Stimulated activated CD4-positive, alpha-beta T cell treated with anti-CD3 and anti-CD28 coated beads, Interleukin-1b, Interleukin-23, amount 100 ng/mL, for 4 hours (primary cell): ENCODE measurements around the gene TMEM26.
"Not testable (repeated sequence)": the region's sequence is repeated elsewhere in the genome, so short reads cannot be mapped to it uniquely, and the experiment has no call there.

Source experiments
- DNase-seq, 2 donors: peaks; one replicate each; pipeline ENCODE4 v3.0.0-alpha.2; 2020; ENCODE audit warnings: low read depth in 2 of 2

The TMEM26 gene

DNA sequence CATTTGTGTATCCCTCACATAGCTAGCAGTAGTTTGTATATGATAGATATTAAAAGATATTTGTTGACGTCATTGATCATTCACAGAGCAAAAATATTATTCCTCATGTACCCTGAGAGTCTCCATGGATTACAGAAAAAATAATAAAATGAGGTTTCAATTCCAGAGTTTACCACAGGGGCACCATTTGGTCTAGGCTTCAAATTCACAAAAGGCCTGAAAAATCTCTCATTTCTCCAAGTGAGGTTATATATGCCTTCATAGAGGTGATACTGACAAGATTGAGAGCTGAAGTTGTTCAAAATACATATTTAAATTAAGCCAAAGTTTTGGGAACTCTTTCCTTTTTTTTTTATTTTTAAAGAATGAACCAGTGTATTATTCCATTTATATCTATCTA lies 52.7 kb downstream of the TMEM26 start:
- no peak for DNase-seq

DNA sequence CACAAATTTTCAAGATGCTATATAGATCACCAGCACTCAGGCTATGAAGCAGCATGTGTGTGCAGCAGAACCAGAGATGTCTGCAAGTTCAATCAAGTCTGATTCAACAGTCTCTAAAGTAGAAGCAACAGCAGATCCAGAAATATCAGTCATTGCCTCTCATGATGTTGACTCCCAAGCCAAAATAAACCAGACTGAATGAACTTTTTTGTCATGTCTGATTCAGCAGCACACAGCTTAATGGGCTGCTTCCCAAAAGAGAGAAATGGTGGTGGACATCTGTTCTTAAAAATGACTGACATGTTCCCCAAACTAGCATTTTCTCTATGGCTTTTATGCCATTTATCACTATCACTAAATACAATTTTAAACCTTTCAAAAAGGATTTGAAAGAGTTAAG lies 53.8 kb downstream of the TMEM26 start:
- DNase-seq, result no peak

- DNase-seq, result no peak
Observed at GRCh38 chr10:61398366-61399129, 54.6 kb downstream of the TMEM26 start.

GRCh38 chr10:61397175-61397986 lies 55.8 kb downstream of the TMEM26 start:
- no peak for DNase-seq

DNA sequence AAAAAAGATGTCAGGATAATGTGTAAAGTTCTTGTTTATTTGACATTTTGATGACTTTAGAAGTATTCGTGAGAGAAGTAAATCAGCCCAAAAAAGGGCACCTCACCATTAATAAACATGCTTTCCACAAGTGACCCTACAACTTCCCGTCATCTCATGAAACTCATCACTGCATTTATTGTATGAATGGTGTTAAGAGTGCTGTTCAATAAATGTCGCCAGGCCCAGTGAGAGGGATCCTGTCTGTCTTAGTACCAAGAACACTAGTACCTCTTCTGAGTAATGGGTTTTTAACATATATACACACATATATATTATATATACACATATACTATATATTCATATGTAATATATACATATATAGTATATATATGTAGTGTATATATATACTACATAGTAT lies 61.9 kb downstream of the TMEM26 start:
- DNase-seq, result no peak

DNA sequence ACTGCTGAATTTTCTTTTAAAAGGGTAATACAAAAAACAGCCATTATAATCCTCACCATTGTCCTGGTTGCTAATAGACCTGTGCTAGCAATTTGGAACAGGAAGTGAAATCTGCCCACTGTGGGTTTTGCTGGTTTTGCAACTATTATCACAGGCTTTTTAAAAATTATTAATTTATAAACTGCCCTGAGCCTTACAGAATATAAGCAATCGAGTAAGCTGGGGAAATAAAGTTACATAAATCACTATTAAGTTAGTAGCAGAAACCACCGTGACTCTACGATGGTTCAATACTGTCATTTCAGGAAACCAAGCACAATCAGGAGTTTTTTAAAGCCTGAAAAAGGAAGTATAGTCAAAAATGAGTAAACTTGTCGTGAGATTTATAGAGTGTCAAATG lies 62.3 kb downstream of the TMEM26 start:
- DNase-seq, result no peak

DNA sequence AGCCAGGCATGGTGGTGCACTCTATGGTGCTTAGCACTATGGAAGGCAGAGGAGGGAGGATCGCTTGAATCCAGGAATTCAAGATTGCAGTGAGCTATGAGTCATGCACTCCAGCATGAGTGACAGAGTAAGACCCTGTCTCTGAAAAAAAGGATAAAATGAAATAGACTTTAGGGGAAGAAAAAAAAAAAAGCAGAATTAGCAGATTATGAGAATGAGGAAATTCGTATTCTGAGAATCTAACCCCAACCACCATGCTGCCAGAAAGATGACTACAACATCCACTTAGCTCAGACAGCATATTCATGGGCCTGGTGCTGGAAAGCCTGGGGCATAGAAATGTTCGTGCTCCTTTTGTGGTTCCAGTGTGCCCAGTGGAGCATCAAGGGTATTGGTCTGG lies 63.3 kb downstream of the TMEM26 start:
- no peak for DNase-seq

- DNase-seq, result not testable (repeated sequence)
Observed at GRCh38 chr10:61388986-61389385, 64.2 kb downstream of the TMEM26 start.

DNA sequence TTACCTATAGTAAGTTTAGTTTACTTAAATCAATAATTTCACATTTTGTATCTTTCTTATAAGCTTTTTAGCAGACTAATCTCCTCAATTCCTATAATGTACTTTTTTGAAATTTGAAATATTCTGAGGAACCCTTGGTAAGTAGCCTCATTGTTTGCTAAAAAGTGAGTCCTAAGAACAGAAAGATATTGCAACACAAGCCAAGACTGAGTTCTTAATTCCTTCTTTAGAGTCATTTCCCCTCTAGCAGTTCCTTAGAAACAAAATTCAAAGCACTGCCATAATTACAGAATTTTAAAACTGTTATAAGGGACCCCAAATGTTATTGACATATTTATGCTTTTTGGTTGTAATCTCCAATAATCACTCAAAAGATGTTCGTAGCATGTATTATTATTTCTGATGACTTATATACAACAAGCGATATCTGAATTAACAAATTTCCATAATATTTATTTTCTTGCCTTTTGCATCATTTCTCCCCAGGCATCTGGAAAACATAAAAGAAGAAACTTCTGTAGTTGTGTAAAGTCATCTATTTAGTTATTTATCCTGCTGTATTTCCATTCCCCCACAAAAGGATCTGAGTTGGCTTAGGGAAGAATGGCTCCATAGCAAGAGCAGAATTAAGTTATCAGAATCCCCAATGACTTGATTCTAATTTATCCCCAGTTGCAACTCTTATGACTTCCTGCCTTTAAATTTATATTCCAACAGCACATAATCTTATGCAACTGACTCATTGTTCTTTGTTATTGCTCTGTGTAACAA lies 67.8 kb downstream of the TMEM26 start:
- DNase-seq, result no peak

DNA sequence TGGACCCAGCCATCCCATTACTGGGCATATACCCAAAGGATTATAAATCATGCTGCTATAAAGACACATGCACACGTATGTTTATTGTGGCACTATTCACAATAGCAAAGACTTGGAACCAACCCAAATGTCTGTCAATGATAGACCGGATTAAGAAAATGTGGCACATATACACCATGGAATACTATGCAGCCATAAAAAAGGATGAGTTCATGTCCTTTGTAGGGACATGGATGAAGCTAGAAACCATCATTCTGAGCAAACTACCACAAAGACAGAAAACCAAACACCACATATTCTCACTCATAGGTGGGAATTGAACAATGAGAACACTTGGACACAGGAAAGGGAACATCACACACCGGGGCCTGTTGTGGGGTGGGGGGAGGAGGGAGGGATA lies 72.0 kb downstream of the TMEM26 start:
- not testable (repeated sequence) for DNase-seq

DNA sequence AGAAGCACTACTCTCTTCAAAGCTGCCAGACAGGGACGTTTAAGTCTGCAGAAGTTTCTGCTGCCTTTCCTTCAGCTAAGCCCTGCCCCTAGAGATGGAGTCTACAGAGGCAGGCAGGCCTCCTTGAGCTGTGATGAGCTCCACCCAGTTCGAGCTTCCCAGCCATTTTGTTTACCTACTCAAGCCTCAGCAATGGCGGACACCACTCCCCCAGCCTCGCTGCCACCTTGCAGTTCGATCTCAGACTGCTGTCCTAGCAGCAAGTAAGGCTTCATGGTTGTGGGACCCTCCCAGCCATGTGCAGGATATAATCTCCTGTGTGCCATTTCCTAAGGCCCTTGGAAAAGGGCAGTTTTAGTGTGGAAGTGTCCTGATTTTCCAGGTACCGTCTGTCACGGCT lies 74.3 kb downstream of the TMEM26 start:
- no peak for DNase-seq

DNA sequence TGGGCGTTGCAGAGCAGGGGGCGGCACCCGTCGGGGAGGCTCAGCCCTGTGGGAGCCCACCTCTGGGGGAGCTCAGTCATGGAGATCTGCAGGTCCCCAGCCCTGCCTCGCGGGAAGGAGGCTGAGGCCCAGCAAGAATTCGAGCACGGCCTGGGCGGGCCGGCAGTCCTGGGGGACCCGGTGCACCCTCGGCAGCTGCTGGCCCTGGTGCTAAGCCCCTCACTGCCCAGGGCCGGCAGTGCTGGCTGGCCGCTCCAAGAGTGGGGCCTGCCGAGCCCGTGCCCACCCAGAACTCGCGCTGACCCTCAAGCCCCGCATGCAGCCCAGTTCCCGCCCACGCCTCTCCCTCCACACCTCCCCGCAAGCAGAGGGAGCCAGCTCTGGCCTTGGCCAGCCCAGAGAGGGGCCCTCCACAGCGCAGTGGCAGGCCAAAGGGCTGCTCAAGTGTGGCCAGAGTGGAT lies 76.2 kb downstream of the TMEM26 start:
- DNase-seq, result no peak

DNA sequence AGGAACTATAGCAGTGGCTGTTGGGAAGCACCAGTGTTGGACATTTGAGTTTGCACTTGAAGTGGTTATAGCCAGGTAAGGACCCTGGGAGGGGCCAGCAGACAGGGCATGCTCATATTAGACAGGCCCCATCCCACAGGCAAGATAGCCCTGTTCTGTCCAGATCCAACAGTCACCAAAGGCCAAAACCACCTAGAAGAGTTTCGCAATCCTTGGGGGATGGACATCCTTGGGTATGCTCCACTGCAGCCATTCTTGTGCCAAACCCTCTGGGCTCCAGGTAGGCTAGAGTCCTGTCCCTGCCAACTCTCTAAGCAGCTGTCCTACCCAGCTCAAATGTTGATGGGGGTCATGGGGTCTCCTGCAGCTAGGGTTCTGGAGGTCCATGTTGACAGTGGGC lies 76.8 kb downstream of the TMEM26 start:
- DNase-seq, result no peak

DNA sequence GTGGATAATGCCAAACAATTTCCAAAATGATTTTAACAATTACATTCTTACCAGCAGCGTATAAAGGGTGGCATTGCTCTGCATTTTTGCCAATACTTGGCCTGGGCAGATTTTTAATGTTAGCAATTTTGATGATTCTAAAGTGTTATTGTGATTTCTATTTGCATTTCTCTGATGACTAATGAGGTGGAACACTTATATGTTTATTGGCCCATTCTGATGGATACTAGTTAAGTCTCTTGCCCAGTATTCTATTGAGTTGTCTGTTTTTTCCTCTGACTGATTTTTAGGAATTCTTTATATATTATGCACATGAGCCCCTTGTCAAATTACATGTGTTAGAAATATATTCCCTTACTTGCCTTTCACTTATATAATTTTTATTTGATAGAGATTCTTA lies 86.8 kb downstream of the TMEM26 start:
- DNase-seq, result no peak

DNA sequence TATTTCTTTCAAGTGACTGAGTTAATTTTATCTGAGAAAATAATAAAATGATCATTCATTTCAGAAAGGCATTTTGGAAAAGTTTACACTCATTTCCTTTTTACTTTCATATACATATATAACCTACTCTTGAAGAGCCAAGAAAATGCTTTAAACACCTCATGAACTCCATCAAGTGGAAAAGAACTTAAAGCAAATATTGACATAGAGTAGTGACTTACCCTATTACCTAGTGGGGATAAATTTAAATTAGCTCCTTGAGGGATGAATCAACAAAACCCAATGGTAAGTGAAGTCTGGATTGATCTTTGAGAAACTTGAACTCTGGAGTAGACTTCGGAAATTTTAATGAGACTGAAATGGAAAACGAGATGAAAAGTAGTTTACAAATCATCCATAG lies 88.6 kb downstream of the TMEM26 start:
- no peak for DNase-seq

- DNase-seq, result no peak
Observed at GRCh38 chr10:61363006-61363405, 90.2 kb downstream of the TMEM26 start.

- no peak for DNase-seq
Observed at GRCh38 chr10:61359452-61359851, 93.7 kb downstream of the TMEM26 start.

GRCh38 chr10:61357687-61358086 lies 95.5 kb downstream of the TMEM26 start:
- no peak for DNase-seq
